AG08395 (cell line): ENCODE data around the gene FOXN3.

ENCODE experiments used
- DNase-seq: peaks from one replicate; pipeline ENCODE4 v3.0.0; 2012; ENCODE audit warnings: mixed read lengths, low spot score

Gene FOXN3

DNA sequence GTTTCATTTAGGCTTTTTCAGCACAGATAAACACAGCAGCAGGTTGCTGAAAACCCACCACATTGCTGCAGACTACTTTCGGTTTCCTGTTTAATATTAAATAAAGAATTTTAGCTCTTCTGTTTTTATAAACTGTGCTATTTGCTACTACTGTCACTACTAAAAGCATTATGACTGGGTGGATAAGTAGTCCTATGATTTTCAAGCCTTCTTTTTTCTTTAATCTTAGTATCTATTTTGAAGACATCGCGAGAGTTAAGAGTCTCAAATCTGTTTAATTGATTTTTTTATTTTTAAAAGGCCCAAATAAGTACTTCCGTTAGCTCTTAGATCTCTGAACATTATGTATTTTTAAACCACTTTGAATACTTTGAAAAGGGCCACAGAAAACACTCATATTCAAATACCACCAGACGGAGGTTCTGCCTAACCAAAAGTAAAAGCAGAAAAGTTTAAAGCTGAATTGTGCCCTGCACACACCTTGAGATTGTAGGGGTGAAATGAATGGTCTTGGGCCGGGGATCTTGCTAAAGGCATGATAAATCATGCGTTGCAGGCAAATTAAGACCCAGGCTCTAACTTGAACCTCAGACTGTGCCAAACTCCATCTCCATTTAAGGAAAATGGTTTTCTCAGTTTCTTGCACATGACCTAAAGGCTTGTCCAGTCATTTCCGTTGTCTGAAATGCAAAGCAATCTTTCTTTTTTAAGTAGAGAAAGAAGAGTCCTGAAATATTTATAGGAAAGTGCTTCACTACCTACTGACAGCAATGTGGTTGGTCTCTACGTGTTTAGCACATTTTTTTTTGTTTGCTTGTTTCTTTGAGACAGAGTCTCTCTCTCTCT lies 13.6 kb upstream of the FOXN3 start:
- no peak for DNase-seq

- DNase-seq, result no peak
Observed at GRCh38 chr14:89429199-89430181, 12.5 kb upstream of the FOXN3 start.

DNA sequence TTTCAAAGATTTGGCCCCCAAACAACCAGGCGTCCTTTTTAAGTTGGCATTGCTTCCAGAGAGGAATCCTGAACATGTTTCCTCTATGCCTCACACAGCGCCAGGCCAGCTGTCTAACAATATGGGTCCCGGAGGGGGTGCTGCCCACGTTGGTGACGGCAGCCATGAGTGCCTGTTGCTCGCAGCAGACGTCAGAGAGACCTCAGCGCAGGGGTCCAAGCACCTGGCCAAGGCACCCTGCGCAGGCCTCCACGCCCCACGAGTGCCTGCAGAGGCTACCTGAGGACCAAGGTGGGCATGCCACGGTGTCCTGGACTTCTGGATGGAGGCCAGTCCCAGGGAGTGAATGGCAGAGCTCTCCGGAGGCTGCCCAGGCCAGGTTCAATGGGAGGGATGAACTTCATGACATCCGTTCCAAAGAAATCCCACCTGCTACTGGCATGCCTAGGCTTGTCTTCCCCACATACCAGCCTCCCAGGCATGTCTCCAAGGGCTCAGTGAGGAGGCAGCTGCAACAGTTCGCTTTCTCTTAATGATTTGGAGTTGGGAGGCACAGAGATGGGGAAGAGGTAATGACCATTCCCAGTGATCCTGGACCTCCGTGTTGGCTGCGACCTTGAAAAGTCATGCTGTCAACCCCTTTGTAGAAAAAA lies 11.6 kb upstream of the FOXN3 start:
- DNase-seq, result no peak

DNA sequence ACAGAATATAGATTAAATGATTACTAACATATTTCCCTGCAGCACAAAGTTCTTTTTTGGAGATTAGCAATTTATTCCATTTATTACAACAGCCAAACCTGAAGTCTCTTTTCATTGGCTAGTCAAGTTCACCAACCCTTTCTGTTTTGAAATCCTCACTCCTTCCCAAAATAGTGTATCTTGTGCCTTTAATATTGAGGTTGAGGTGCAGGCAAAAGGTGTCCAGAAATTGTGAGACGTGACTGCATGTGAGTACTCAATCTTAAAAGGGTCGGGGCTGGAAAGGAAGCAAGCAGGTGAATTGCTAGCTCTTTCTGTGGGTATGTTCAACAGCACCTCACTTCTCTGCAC lies 11.1 kb upstream of the FOXN3 start:
- DNase-seq, result no peak

GRCh38 chr14:89427426-89428172 lies 10.6 kb upstream of the FOXN3 start:
- DNase-seq, result no peak

- peak; percentile 89 for DNase-seq
Observed at GRCh38 chr14:89425931-89426330, 8.9 kb upstream of the FOXN3 start.

GRCh38 chr14:89424241-89424640 lies 7.2 kb upstream of the FOXN3 start:
- DNase-seq, result no peak

DNA sequence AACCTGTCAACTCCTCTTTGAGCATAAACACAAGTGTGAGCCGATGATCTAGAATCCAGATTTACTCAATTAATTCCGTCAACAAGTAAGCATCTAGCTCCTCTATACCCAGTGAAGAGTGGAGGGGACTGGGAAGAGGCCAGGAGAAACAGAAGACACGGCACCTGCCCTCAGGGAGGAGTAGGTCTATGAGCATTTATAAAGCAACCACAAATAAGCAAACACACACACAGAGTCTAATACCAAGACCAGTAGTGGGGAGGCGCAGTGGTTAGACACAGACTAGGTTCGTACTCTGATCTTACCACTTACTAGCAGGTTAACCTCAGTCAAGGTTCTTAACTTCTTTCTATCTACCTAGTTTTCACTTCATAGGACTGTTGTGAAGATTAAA lies 5.9 kb upstream of the FOXN3 start:
- no peak for DNase-seq

DNA sequence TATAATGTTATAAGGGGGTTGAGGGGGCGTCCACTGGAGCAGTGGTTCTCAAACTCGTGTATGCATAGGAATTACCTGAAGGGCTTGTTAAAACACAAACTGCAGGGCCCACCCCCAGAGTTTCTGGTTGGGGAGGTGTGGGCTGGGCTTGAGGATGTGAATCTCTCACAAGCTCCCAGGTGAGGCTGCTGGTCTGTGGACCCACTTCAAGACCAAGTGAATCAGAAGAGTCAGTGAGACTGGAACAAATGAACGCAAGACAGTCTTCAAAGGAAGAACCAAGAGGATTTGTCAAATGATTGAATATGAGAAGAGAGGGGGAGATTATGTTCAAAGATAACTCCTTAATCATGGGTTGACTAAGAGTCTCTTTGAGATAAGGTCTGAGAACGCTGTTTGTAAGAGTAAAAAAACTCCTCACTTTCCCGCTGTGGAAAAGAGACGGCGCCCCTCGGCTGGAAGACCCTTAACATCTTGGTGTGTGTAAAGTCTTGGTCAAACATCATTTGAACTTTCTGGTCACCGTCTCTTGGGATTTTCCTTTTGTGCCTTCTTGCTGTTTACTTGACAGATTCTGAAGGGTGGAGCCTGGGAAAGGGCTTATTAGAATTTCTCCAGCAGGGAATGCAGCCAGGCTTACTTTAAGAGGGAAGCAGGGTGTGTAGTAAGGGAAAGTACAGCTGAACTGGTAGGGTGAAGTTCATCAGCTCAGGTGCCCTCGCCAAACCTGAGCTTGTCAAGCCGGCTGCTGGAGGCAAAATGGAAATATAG lies 5.3 kb upstream of the FOXN3 start:
- DNase-seq, result no peak

DNA sequence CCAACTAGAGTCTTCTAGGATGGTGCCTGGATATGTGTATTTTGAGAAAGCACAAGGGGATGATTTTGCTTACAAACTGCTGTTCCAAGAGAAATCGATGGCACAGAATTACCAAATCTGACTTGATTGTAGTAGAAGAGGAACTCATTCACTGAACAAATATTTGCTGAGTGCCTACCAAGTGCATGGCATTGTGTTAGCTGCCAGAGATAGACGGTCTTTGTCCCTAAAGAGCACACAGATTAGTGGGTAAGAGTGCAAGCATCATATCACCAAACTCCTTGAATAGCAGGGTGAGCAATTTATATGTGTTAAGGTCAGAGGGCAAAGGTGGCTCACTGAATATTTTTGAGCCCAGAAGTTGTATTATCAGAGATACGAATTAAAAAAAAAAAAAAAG lies 3.5 kb upstream of the FOXN3 start:
- DNase-seq, result no peak

GRCh38 chr14:89419973-89420482 lies 3.0 kb upstream of the FOXN3 start:
- DNase-seq, result no peak

DNA sequence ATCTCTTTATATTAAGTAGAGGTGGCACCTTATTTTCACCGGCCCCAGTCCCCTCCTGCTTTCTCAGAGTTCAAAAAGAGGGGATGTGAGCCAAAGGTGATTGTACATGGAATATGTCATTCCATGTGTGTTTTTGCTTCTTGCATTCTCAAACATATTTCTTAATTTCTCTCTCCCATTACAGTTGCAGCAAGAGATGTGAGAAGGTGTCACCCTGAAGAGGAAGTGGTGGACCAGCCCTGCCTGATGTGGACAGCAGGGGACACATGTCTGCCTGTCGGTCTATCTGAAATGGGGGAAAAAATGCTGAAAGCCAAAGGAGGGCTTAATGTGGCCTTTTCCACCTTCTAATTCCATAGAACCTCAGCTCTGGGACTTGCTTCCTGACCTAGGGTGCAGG lies 1.9 kb upstream of the FOXN3 start:
- DNase-seq, result no peak

DNA sequence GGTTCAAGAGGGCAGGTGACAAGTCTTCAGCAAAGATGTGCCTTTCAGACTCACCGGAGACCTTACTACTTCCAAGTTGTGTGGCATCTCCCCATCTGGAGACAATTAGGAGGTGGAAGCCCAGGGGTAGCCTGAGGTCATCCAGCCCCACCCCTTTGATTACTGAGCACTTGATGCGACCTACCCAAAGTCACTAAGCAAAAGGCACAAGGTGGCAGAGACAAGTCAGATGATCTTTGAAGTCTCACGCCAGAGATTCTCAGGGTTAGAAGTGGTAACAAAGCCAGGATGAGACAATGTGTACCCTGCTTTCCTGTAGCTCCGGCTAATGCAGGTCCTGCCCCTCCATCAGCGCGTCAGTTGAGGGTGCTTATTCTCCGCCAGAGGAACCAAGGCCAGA lies 1.4 kb upstream of the FOXN3 start:
- no peak for DNase-seq

GRCh38 chr14:89417465-89418225 lies 612 bp upstream of the FOXN3 start:
- no peak for DNase-seq

DNA sequence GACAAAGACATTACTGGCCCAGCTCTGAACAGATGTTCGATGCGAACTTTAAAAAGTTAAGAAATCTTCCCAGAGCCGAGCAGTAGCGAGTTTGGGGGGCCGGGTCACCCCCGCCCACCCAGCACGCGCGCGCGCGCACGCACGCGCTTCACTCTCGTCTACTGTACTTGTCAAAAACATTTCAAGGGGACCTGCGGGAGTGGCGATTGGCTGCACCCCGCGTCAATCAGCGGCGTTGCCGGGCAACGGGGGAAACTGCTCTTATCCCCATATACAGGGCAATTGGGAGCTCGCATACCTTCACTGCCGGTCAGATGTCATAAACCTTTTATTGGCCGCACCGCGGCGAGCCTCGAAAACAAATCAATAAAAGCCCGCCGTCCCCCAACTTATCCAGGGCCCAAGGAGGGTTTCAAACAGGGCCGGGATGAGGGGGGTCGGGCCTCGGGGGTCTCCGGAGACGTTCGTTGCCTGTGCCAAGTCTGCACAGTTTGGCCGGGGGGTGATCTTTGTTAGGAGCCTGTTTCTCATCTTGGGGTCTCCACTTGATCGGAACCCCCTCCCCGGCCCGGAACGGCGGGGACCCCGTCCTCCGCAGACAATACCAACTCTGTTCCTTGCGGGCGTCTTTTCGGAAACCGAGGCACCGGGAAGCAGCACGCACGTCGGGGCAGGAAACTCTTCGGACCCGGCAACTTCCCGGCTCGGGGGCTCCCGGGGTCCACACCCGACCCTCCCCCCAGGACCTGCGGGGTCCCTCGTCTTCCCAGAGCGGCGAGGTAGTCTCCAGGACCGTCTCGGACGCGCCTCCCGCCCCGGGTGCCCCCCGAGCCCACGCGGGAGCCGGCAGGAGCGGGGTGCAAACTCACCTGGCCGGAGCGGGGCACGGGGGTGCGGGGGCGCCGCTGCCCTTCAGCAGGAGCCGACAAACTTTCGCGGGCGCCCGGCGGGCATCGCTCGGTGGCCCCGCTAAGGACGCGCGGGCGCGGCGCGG lies 734 bp downstream of the FOXN3 start:
- DNase-seq, result peak; percentile 99

- DNase-seq, result no peak
Observed at GRCh38 chr14:89415159-89415558, 1.9 kb downstream of the FOXN3 start.

DNA sequence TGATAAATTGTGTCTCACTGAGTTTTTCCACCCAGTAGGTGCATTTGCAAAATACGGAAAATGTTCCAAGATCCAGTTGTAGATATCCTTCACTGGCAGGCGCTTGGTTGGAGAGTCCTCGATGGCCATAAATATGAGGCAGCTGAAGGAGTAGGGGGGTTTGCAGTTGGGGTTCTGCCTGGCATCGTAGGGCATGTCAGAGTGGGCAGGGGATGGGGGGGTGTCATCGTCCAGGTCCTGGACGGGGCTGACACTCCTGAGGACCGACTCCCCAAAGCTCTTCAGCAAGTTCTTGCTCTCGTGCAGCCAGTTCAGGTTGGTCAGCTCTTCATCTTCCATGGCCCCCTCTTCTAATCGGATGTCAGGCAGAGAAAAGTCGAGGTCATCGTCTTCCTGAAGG lies 5.1 kb downstream of the FOXN3 start:
- DNase-seq, result no peak

DNA sequence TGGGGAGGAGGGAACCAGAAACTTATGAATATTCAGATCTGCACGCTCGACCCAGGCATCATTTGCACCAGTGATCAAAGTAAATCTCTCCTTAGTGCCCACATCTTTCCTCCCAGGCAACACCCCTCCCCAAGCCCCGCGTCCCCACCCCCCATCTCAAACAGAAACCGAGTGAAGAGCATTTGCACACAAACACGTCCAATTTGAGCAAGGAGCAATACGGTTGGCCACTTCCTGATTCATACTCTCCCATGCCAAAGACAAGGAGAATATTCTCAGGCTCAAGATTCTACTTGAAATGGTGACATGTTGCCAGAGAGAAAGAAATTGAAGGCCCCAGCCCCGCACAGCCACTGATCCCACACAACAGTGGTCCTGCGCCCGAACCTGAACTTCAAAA lies 7.1 kb downstream of the FOXN3 start:
- DNase-seq, result no peak
